Prostate gland (tissue), 2 donors: ENCODE measurements around the gene COQ4.

Source experiments
- CTCF ChIP-seq, 4 experiments: fragments of 200-600 bp in 2 of 4; fragments of 450-650 bp in 2 of 4; sonication (generic) in 2 of 4; IDR thresholded peaks; 1 replicate in 3 of 4; 2 replicates in 1 of 4; pipeline ENCODE4 v1.5.1; 2016 to 2019; ENCODE audit warnings: antibody characterized with exemption in 4 of 4, mild to moderate bottlenecking in 2 of 4, moderate library complexity in 2 of 4
- POLR2A ChIP-seq: fragments of 450-650 bp; IDR thresholded peaks from one replicate; pipeline ENCODE4 v1.6.1; 2016; ENCODE audit warnings: antibody characterized with exemption, mild to moderate bottlenecking

DNA sequence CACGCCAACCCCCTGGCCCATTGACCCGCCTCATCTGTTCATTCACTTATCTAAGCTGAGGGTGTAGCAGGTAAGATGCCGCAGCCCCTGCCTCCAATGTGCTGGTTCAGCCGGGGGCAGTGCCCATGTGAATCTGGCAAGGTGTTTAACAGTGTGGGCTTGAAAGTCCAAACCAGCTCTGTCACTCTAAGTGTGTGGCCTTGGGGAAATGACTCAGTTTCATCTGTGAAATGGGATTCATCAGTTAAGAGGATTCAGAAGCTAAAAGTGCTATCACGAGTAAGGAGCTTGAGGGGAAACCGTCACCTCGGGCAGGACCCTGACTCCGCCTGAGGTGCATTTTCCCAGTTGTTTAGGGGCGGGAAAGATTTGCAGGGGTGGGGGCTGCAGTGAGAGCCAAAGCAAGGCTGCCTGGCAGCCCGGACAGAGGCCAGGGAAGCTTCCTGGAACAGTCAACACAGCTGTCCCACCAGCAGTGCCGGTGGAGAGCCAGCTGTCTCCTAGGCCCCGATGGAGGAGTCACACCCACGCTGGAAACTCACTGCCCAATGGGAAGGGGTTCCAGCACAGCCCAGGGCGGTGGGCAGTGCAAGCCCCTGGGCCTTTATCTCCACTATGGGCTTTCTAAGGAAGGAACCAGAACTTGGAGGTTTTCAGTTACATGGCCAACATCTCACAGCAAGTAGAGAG lies 38.8 kb downstream of the COQ4 start:
- TF ChIP-seq CTCF (IDR thresholded peaks at IDR 0.05) = no peak
- TF ChIP-seq POLR2A = no peak
